ENCODE data around the gene SPEF2.
"Not testable (repeated sequence)": the region's sequence is repeated elsewhere in the genome, so short reads cannot be mapped to it uniquely, and the experiment has no call there.

The SPEF2 gene

DNA sequence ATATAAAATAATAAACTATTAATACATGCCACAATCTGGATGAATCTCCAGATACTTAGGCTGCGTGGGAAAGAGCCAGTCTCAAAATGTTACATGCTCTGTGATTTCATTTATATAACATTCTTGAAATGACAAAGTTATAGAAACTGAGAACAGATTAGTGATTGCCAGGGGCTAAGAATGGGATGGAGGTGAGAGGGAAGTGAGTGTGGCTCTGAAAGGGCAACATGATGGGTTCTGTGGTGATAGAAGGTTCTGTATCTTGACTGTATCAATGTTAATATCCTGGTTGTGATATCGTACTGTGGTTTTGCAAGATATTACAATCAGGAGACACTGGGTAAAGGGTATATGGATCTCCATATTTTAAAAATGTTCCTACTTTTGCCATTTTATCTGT lies 50.7 kb downstream of the SPEF2 start:
- no peaks in the 10 kb centered on the region for H3K27me3 ChIP-seq
- H3K4me3 ChIP-seq: no peak overlapping the region
- no peaks in the 10 kb centered on the region for H3K9me3 ChIP-seq
- no peak overlapping the region for H3K27ac ChIP-seq
- intact Hi-C loops (cut with DNase I; ENCODE audit: low total_unique reads): no loop called here
- H3K4me1 ChIP-seq: no peaks in the 10 kb centered on the region
- TF ChIP-seq, protein P1, sequence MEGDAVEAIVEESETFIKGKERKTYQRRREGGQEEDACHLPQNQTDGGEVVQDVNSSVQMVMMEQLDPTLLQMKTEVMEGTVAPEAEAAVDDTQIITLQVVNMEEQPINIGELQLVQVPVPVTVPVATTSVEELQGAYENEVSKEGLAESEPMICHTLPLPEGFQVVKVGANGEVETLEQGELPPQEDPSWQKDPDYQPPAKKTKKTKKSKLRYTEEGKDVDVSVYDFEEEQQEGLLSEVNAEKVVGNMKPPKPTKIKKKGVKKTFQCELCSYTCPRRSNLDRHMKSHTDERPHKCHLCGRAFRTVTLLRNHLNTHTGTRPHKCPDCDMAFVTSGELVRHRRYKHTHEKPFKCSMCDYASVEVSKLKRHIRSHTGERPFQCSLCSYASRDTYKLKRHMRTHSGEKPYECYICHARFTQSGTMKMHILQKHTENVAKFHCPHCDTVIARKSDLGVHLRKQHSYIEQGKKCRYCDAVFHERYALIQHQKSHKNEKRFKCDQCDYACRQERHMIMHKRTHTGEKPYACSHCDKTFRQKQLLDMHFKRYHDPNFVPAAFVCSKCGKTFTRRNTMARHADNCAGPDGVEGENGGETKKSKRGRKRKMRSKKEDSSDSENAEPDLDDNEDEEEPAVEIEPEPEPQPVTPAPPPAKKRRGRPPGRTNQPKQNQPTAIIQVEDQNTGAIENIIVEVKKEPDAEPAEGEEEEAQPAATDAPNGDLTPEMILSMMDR (IDR thresholded peaks at IDR 0.05): no peak
- no peak for DNase-seq
- no peaks in the 10 kb centered on the region for H3K36me3 ChIP-seq

GRCh38 chr5:35668794-35669193 lies 51.1 kb downstream of the SPEF2 start:
- Histone ChIP-seq H3K9me3 (no peaks in the 10 kb centered on the region), H3K4me3 (no peak overlapping the region), H3K4me1 (no peaks in the 10 kb centered on the region), H3K27me3 (no peaks in the 10 kb centered on the region), H3K36me3 (no peaks in the 10 kb centered on the region), H3K27ac (no peak overlapping the region)
- DNase-seq: no peak
- TF ChIP-seq, protein P1 (IDR thresholded peaks at IDR 0.05): no peak
- intact Hi-C loops (cut with DNase I; ENCODE audit: low total_unique reads): no loop called here

DNA sequence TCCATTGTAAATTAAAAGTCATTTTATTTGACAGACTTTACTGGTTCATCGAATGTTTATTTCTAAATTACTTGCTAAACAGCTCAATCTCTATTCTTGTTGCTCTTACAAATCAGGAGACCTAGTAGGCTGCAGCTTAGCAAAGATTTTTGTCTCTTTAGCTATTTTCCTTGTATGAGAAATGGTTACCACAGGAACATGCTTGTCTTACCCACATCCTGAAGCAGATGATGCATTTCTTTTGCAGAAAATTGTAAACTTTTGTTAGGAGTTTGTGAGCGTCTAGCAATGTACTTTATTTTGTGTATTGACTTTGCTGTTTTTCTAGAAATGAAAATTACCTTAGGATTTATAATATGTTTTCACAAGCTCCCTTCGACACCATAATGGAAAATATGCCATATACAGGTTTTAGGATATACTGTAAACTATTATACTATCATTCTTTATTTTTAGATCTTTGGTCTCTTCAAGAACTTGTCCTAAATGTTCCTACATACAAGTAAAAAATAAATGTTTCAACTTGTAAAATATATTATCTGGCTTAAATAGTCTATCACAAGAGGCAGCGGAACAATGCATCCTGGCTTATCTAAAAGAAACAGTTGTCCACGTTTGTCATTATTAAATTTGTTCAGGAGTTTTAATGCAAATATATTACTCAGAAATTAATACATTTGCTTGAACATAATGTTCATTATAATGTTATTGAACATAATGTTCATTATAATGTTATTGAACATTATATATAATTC lies 54.1 kb downstream of the SPEF2 start:
- TF ChIP-seq, protein P1 (IDR thresholded peaks at IDR 0.05): no peak
- intact Hi-C loops (cut with DNase I; ENCODE audit: low total_unique reads): no loop called here

GRCh38 chr5:35672296-35672655 lies 54.6 kb downstream of the SPEF2 start:
- DNase-seq; intact Hi-C loops (cut with DNase I; ENCODE audit: low total_unique reads); H3K4me3 ChIP-seq; H3K4me1 ChIP-seq; H3K27me3 ChIP-seq; H3K36me3 ChIP-seq; H3K27ac ChIP-seq; H3K9me3 ChIP-seq: not testable (repeated sequence)

More for the DNA sequence above, 54.1 kb downstream of the SPEF2 start:
- H3K4me3 ChIP-seq: no peak overlapping the region
- no peaks in the 10 kb centered on the region for H3K27me3 ChIP-seq
- no peaks in the 10 kb centered on the region for H3K4me1 ChIP-seq
- H3K9me3 ChIP-seq: no peaks in the 10 kb centered on the region
- no peaks in the 10 kb centered on the region for H3K36me3 ChIP-seq
- DNase-seq: no peak
- H3K27ac ChIP-seq: no peak overlapping the region

- H3K36me3 ChIP-seq: no peaks in the 10 kb centered on the region
- no peak for DNase-seq
- H3K4me3 ChIP-seq: no peak overlapping the region
- no peaks in the 10 kb centered on the region for H3K4me1 ChIP-seq
- H3K27ac ChIP-seq: no peak overlapping the region
- no peaks in the 10 kb centered on the region for H3K27me3 ChIP-seq
- H3K9me3 ChIP-seq: no peaks in the 10 kb centered on the region
- intact Hi-C loops (cut with DNase I; ENCODE audit: low total_unique reads): no loop called here
- TF ChIP-seq, protein P1 (IDR thresholded peaks at IDR 0.05): no peak
Measured at GRCh38 chr5:35672995-35673394, 55.3 kb downstream of the SPEF2 start.

- TF ChIP-seq, protein P1 (IDR thresholded peaks at IDR 0.05): no peak
- intact Hi-C loops (cut with DNase I; ENCODE audit: low total_unique reads): no loop called here
- Histone ChIP-seq H3K27me3 (no peaks in the 10 kb centered on the region), H3K9me3 (no peaks in the 10 kb centered on the region), H3K4me3 (no peak overlapping the region), H3K4me1 (no peaks in the 10 kb centered on the region), H3K27ac (no peak overlapping the region), H3K36me3 (no peaks in the 10 kb centered on the region)
- no peak for DNase-seq
Measured at GRCh38 chr5:35674049-35674448, 56.4 kb downstream of the SPEF2 start.
